H9 (cell line): ENCODE data around the gene HTD2. TPM values are rescaled to one million over a fixed set of nuclear protein-coding genes. Genes with fewer than 3 reads are reported as not detected.

Experiments
- DNase-seq: peaks from one replicate; pipeline ENCODE4 v3.0.0-alpha.2; 2017
- H2AFZ ChIP-seq: one replicate; pipeline ENCODE4 v1.6.1; 2013; ENCODE audit warnings: mild to moderate bottlenecking, low read length, control low read depth, moderate library complexity
- H2AK5ac ChIP-seq: 2 replicates; pipeline ENCODE4 v1.6.1; 2013; ENCODE audit warnings: low read length, control low read depth, mixed read lengths; ENCODE audit not compliant: insufficient read length
- H2BK120ac ChIP-seq: one replicate; pipeline ENCODE4 v1.6.1; 2013; ENCODE audit warnings: low read depth, mild to moderate bottlenecking, low read length, control low read depth, inconsistent platforms; ENCODE audit not compliant: poor library complexity, severe bottlenecking
- H2BK12ac ChIP-seq: 2 replicates; pipeline ENCODE4 v1.6.1; 2013; ENCODE audit warnings: low read length, control low read depth, mixed read lengths, low read depth; ENCODE audit not compliant: insufficient read length
- H2BK15ac ChIP-seq: 2 replicates; pipeline ENCODE4 v1.6.1; 2013; ENCODE audit warnings: low read depth, low read length, control low read depth
- H2BK20ac ChIP-seq: one replicate; pipeline ENCODE4 v1.6.1; 2013; ENCODE audit warnings: low read depth, mild to moderate bottlenecking, low read length, control low read depth, inconsistent platforms; ENCODE audit not compliant: poor library complexity, severe bottlenecking
- H2BK5ac ChIP-seq: 2 replicates; pipeline ENCODE4 v1.6.1; 2013; ENCODE audit warnings: low read length, control low read depth, mixed read lengths; ENCODE audit not compliant: insufficient read length
- H3K14ac ChIP-seq: 2 replicates; pipeline ENCODE4 v1.6.1; 2013; ENCODE audit warnings: low read length, control low read depth; ENCODE audit not compliant: insufficient read depth
- H3K18ac ChIP-seq: 2 replicates; pipeline ENCODE4 v1.6.1; 2013; ENCODE audit warnings: low read depth, mild to moderate bottlenecking, mixed read lengths, low read length, control low read depth; ENCODE audit not compliant: insufficient read length
- H3K23ac ChIP-seq: 2 replicates; pipeline ENCODE4 v1.6.1; 2013; ENCODE audit warnings: low read length, control low read depth, mixed read lengths, low read depth; ENCODE audit not compliant: insufficient read length
- H3K23me2 ChIP-seq: 2 replicates; pipeline ENCODE4 v1.6.1; 2013; ENCODE audit warnings: low read depth, mild to moderate bottlenecking, mixed read lengths, low read length, control low read depth; ENCODE audit not compliant: insufficient read length, poor library complexity, severe bottlenecking
- H3K27ac ChIP-seq: 2 replicates; pipeline ENCODE4 v1.5.1; 2013; ENCODE audit warnings: low read length, control low read depth, mixed read lengths, low read depth; ENCODE audit not compliant: insufficient read length
- H3K27me3 ChIP-seq: 2 replicates; pipeline ENCODE4 v1.6.1; 2013; ENCODE audit warnings: low read length, control low read depth, inconsistent platforms; ENCODE audit not compliant: insufficient read depth
- H3K4ac ChIP-seq: 2 replicates; pipeline ENCODE4 v1.6.1; 2013; ENCODE audit warnings: low read depth, mild to moderate bottlenecking, control low read depth, inconsistent platforms, low read length, moderate library complexity
- H3K4me1 ChIP-seq: 2 replicates; pipeline ENCODE4 v1.6.1; 2013; ENCODE audit warnings: low read length, control low read depth, inconsistent platforms; ENCODE audit not compliant: insufficient read depth
- H3K4me2 ChIP-seq: 2 replicates; pipeline ENCODE4 v1.6.1; 2013; ENCODE audit warnings: low read length, control low read depth, mixed read lengths; ENCODE audit not compliant: insufficient read length, insufficient read depth
- H3K56ac ChIP-seq: 2 replicates; pipeline ENCODE4 v1.6.1; 2013; ENCODE audit warnings: low read depth, mild to moderate bottlenecking, mixed read lengths, low read length, control low read depth; ENCODE audit not compliant: insufficient read length
- H3K79me1 ChIP-seq: 2 replicates; pipeline ENCODE4 v1.6.1; 2013; ENCODE audit warnings: low read depth, mild to moderate bottlenecking, moderate library complexity, low read length, control low read depth, inconsistent platforms; ENCODE audit not compliant: insufficient read depth, poor library complexity, severe bottlenecking
- H3K79me2 ChIP-seq: 2 replicates; pipeline ENCODE4 v1.6.1; 2013; ENCODE audit warnings: low read length, control low read depth, inconsistent platforms; ENCODE audit not compliant: insufficient read depth
- H3K9ac ChIP-seq: 2 replicates; pipeline ENCODE4 v1.6.1; 2013; ENCODE audit warnings: low read length, control low read depth, mixed read lengths; ENCODE audit not compliant: insufficient read length; ENCODE audit errors: extremely low read depth
- H3K9me3 ChIP-seq: one replicate; pipeline ENCODE4 v1.6.1; 2013; ENCODE audit warnings: low read depth, low read length, inconsistent platforms; ENCODE audit not compliant: control insufficient read depth
- H3T11ph ChIP-seq: one replicate; pipeline ENCODE4 v1.6.1; 2013; ENCODE audit warnings: mild to moderate bottlenecking, low read length, control low read depth, inconsistent platforms
- H4K20me1 ChIP-seq: one replicate; pipeline ENCODE4 v1.6.1; 2013; ENCODE audit not compliant: control insufficient read depth, insufficient read length, insufficient read depth
- H4K5ac ChIP-seq: 2 replicates; pipeline ENCODE4 v1.6.1; 2013; ENCODE audit warnings: low read depth, mild to moderate bottlenecking, mixed read lengths, low read length, control low read depth; ENCODE audit not compliant: insufficient read length
- H4K8ac ChIP-seq: replicated peaks from 2 replicates; pipeline ENCODE4 v1.6.1; 2013; ENCODE audit warnings: low read length, control low read depth, mixed read lengths, low read depth; ENCODE audit not compliant: insufficient read length
- H4K91ac ChIP-seq: 2 replicates; pipeline ENCODE4 v1.6.1; 2013; ENCODE audit warnings: low read depth, mild to moderate bottlenecking, moderate library complexity, mixed read lengths, low read length, control low read depth; ENCODE audit not compliant: insufficient read length
- H3K27ac Mint-ChIP-seq, 3 experiments: 2 replicates in 2 of 3; 3 replicates in 1 of 3; pipeline ENCODE4 v1.8.0; 2020 to 2021; ENCODE audit warnings: mixed read lengths in 3 of 3, mild to moderate bottlenecking in 1 of 3, moderate library complexity in 1 of 3
- H3K27me3 Mint-ChIP-seq: 2 replicates; pipeline ENCODE4 v1.8.0; 2021; ENCODE audit warnings: low read depth, mild to moderate bottlenecking, moderate library complexity, mixed read lengths
- H3K36me3 Mint-ChIP-seq, 3 experiments: 2 replicates in 2 of 3; 3 replicates in 1 of 3; pipeline ENCODE4 v1.8.0; 2020 to 2021; ENCODE audit warnings: low read depth in 3 of 3, mixed read lengths in 3 of 3; ENCODE audit not compliant: insufficient read depth in 1 of 3
- H3K4me1 Mint-ChIP-seq, 2 experiments: 2 replicates each; pipeline ENCODE4 v1.8.0; 2020; ENCODE audit warnings: mixed read lengths in 2 of 2
- H3K4me3 Mint-ChIP-seq, 2 experiments: 2 replicates in 1 of 2; 3 replicates in 1 of 2; pipeline ENCODE4 v1.8.0; 2020 to 2021; ENCODE audit warnings: mild to moderate bottlenecking in 2 of 2, mixed read lengths in 2 of 2, moderate library complexity in 1 of 2
- H3K9me3 Mint-ChIP-seq, 2 experiments: 2 replicates in 1 of 2; 3 replicates in 1 of 2; pipeline ENCODE4 v1.8.0; 2020; ENCODE audit warnings: mild to moderate bottlenecking in 2 of 2, mixed read lengths in 2 of 2, moderate library complexity in 1 of 2
- CTCF ChIP-seq: fragments of 200-600 bp; sonication (generic); conservative IDR thresholded peaks from 3 replicates; pipeline ENCODE4 v1.8.0; 2021; ENCODE audit warnings: antibody characterized with exemption, mild to moderate bottlenecking
- WGBS: extraction: QIAGEN DNeasy Blood & Tissue Kit; methylation state at CpG from one replicate; pipeline ENCODE4 v1.1.7; 2013; ENCODE audit warnings: missing lambda C conversion rate, low lambda C conversion rate, mixed read lengths; ENCODE audit not compliant: insufficient read length; ENCODE audit errors: extremely low coverage; 5-methylcytosine and 5-hydroxymethylcytosine counted together
- total RNA-seq: library from RNA; stranded (reverse); gene quantifications from 2 replicates; pipeline ENCODE4 v1.2.1, GENCODE V29; 2021

HTD2 gene
- total RNA-seq, 1 experiment from 2014 or later = 13.4 TPM

DNA sequence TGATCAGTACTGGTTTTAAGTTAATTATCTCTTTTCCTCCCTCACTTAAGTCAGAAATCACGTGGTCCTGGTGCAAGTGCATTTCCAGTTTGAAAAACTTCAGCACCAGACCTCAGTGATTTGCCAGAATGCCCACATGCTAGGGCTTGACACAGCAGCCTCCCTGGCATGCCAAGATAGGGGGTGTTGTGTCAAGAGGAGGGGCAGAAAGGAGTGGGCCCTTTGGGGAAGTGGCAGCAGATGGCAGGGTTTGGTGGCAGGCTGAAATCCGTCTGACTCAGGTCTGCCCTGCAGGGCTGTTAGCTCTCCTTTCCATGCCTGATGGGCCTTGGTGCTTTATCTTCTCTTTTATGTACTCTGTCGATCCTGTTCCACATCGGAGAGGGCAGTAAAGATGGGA is 49.7 kb downstream of the HTD2 start:
- TF ChIP-seq CTCF = no peak
- Histone ChIP-seq H2BK5ac (no peak overlapping the region), H3K9me3 (no peaks in the 10 kb centered on the region), H3K23me2 (no peaks in the 10 kb centered on the region), H4K5ac (no peak overlapping the region), H3K23ac (no peak overlapping the region), H4K20me1 (no peaks in the 10 kb centered on the region), H3K27me3 (no peaks in the 10 kb centered on the region), H3K4me2 (no peak overlapping the region), H2BK15ac (no peak overlapping the region), H3K56ac (no peak overlapping the region), H4K8ac (no peak overlapping the region), H3K9ac (no peak overlapping the region), H3K4ac (no peak overlapping the region), H3T11ph (no peak overlapping the region), H3K79me2 (no peaks in the 10 kb centered on the region), H3K79me1 (no peaks in the 10 kb centered on the region), H2BK20ac (no peak overlapping the region), H3K14ac (no peak overlapping the region), H3K18ac (no peak overlapping the region), H2BK12ac (no peak overlapping the region), H4K91ac (no peak overlapping the region), H2BK120ac (no peak overlapping the region), H2AK5ac (no peak overlapping the region), H2AFZ (no peak overlapping the region), H3K4me1 (no peaks in the 10 kb centered on the region), H3K27ac (no peak overlapping the region)
- no peaks in the 10 kb centered on the region for H3K36me3 Mint-ChIP-seq
- H3K27ac Mint-ChIP-seq = no peak overlapping the region; a peak in 2 of 7 replicates
- no peak for DNase-seq
- H3K27me3 Mint-ChIP-seq = no peaks in the 10 kb centered on the region
- H3K4me1 Mint-ChIP-seq = peaks cover 8% of the 10 kb centered on the region in 2 experiments
- H3K4me3 Mint-ChIP-seq = no peak overlapping the region
- no peaks in the 10 kb centered on the region for H3K9me3 Mint-ChIP-seq
- WGBS = no CpG with 5 or more reads among the region's 4 CpGs
